ENCODE data around the gene PTPRG. TPM values are rescaled to one million over a fixed set of nuclear protein-coding genes. Genes with fewer than 3 reads are reported as not detected.

Gene PTPRG
- total RNA-seq, 1 experiment from 2014 or later, result 32.1 TPM

GRCh38 chr3:61646851-61647525 is 85.6 kb downstream of the PTPRG start:
- intact Hi-C loops (cut with micrococcal nuclease), result no loop called here
- no TSS peak for BruUV-seq (replicated peaks)
- Histone ChIP-seq H3K4me1 (ENCODE audit: control insufficient read depth in 1 of 2, insufficient read depth in 2 of 2, low read length in 2 of 2) (peaks cover 0 to 6% of the 10 kb centered on the region in 2 experiments; a peak in 2 of 4 replicates), H3K4me2 (ENCODE audit: low read length) (no peak overlapping the region), H3K4me3 (replicated peaks in 1 of 2; ENCODE audit: low read depth in 1 of 2, low read length in 2 of 2) (no peak overlapping the region), H3K9me2 (ENCODE audit: insufficient read depth) (no peaks in the 10 kb centered on the region), H3K79me2 (ENCODE audit: insufficient read depth, low read length) (peaks cover 9% of the 10 kb centered on the region; the same call in 1 of the 2 replicates), H3K27ac (ENCODE audit: low read depth, low read length) (no peak overlapping the region), H3K9ac (ENCODE audit: low read length) (no peak overlapping the region), H3K27me3 (ENCODE audit: insufficient read depth, low read length) (no peaks in the 10 kb centered on the region), H4K20me1 (ENCODE audit: insufficient read depth) (no peaks in the 10 kb centered on the region), H3K9me3 (ENCODE audit: control insufficient read depth in 1 of 2, insufficient read depth in 1 of 2, low read depth in 1 of 2, low read length in 2 of 2) (no peaks in the 10 kb centered on the region), H2AFZ (ENCODE audit: low read depth, low read length, poor library complexity, severe bottlenecking) (no peak overlapping the region), H3K36me3 (ENCODE audit: control insufficient read depth in 1 of 2, insufficient read depth in 2 of 2, low read length in 2 of 2) (no peaks in the 10 kb centered on the region)
- ChIA-PET CTCF (no interaction called here), POLR2A (no interaction called here), RAD21 (ENCODE audit: low non-redundant PET in 1 of 2, low total read pairs in 2 of 2, uncharacterized antibody in 2 of 2, unreplicated experiment in 2 of 2) (no interaction called here)
- ATAC-seq, result no peak
- no peak for DNase-seq (ENCODE audit: low read depth, low spot score)
- no peak for TF ChIP-seq EZH2phosphoT487 (IDR thresholded peaks at IDR 0.05; ENCODE audit: borderline replicate concordance)
- no peak for TF ChIP-seq ELF1 (IDR thresholded peaks at IDR 0.05; ENCODE audit: borderline replicate concordance, low read depth)
- no peak for TF ChIP-seq CBX3 (IDR thresholded peaks at IDR 0.05; ENCODE audit: low read depth)
- TF ChIP-seq, protein P1, sequence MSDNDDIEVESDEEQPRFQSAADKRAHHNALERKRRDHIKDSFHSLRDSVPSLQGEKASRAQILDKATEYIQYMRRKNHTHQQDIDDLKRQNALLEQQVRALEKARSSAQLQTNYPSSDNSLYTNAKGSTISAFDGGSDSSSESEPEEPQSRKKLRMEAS (IDR thresholded peaks at IDR 0.05), result no peak
- TF ChIP-seq POLR2AphosphoS5 (IDR thresholded peaks at IDR 0.05; ENCODE audit: low read depth, low read length), result no peak
- TF ChIP-seq, protein P2, sequence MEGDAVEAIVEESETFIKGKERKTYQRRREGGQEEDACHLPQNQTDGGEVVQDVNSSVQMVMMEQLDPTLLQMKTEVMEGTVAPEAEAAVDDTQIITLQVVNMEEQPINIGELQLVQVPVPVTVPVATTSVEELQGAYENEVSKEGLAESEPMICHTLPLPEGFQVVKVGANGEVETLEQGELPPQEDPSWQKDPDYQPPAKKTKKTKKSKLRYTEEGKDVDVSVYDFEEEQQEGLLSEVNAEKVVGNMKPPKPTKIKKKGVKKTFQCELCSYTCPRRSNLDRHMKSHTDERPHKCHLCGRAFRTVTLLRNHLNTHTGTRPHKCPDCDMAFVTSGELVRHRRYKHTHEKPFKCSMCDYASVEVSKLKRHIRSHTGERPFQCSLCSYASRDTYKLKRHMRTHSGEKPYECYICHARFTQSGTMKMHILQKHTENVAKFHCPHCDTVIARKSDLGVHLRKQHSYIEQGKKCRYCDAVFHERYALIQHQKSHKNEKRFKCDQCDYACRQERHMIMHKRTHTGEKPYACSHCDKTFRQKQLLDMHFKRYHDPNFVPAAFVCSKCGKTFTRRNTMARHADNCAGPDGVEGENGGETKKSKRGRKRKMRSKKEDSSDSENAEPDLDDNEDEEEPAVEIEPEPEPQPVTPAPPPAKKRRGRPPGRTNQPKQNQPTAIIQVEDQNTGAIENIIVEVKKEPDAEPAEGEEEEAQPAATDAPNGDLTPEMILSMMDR (IDR thresholded peaks at IDR 0.05 in 2 of 3, conservative IDR thresholded peaks at IDR 0.05 in 1 of 3; ENCODE audit: borderline replicate concordance in 1 of 3, insufficient read depth in 1 of 3, low read depth in 2 of 3, low read length in 2 of 3), result no peak
- no peak for TF ChIP-seq YY1 (IDR thresholded peaks at IDR 0.05; ENCODE audit: extremely low read depth, insufficient replicate concordance, low read depth, low read length)
